Mesendoderm (in vitro differentiated cells): ENCODE results near the gene CORT.

ENCODE experiments used
- DNase-seq: peaks from one replicate; pipeline ENCODE4 v3.0.0; 2013
- H2AK5ac ChIP-seq: 2 replicates; pipeline ENCODE4 v1.6.1; 2013; ENCODE audit warnings: low read length, inconsistent platforms
- H2BK120ac ChIP-seq: 2 replicates; pipeline ENCODE4 v1.6.1; 2013; ENCODE audit warnings: low read depth, mild to moderate bottlenecking, low read length, moderate library complexity, mixed read lengths
- H2BK15ac ChIP-seq: replicated peaks from 2 replicates; pipeline ENCODE4 v1.6.1; 2013; ENCODE audit warnings: low read depth, mild to moderate bottlenecking, moderate library complexity
- H2BK5ac ChIP-seq: 2 replicates; pipeline ENCODE4 v1.6.1; 2013; ENCODE audit warnings: low read length, inconsistent platforms
- H3K18ac ChIP-seq: 2 replicates; pipeline ENCODE4 v1.6.1; 2013; ENCODE audit warnings: mild to moderate bottlenecking, low read length, mixed read lengths
- H3K23ac ChIP-seq: one replicate; pipeline ENCODE4 v1.6.1; 2013; ENCODE audit warnings: low read length
- H3K27ac ChIP-seq: 2 replicates; pipeline ENCODE4 v1.5.1; 2013; ENCODE audit warnings: low read depth, mild to moderate bottlenecking, inconsistent platforms, low read length, moderate library complexity
- H3K27me3 ChIP-seq: 2 replicates; pipeline ENCODE4 v1.6.1; 2013; ENCODE audit warnings: low read length, control low read depth, mild to moderate bottlenecking, inconsistent platforms; ENCODE audit not compliant: insufficient read depth, poor library complexity
- H3K36me3 ChIP-seq: 2 replicates; pipeline ENCODE4 v1.6.1; 2013; ENCODE audit warnings: low read length, inconsistent platforms; ENCODE audit not compliant: control insufficient read depth, insufficient read depth
- H3K4ac ChIP-seq: one replicate; pipeline ENCODE4 v1.6.1; 2013; ENCODE audit warnings: low read depth, mild to moderate bottlenecking, low read length, moderate library complexity
- H3K4me1 ChIP-seq: 2 replicates; pipeline ENCODE4 v1.6.1; 2013; ENCODE audit warnings: low read depth, low read length, inconsistent platforms; ENCODE audit not compliant: control insufficient read depth
- H3K4me2 ChIP-seq: 2 replicates; pipeline ENCODE4 v1.6.1; 2013; ENCODE audit warnings: low read length
- H3K4me3 ChIP-seq: 2 replicates; pipeline ENCODE4 v1.5.1; 2013; ENCODE audit warnings: mild to moderate bottlenecking, low read length
- H3K56ac ChIP-seq: one replicate; pipeline ENCODE4 v1.6.1; 2013; ENCODE audit warnings: low read length
- H3K79me1 ChIP-seq: 2 replicates; pipeline ENCODE4 v1.6.1; 2013; ENCODE audit warnings: low read length, inconsistent platforms
- H3K79me2 ChIP-seq: 2 replicates; pipeline ENCODE4 v1.6.1; 2013; ENCODE audit warnings: mild to moderate bottlenecking, low read length; ENCODE audit not compliant: control insufficient read depth, insufficient read depth
- H3K9ac ChIP-seq: 2 replicates; pipeline ENCODE4 v1.6.1; 2013; ENCODE audit warnings: low read length, inconsistent platforms
- H4K5ac ChIP-seq: one replicate; pipeline ENCODE4 v1.6.1; 2013; ENCODE audit warnings: low read length
- H4K8ac ChIP-seq: one replicate; pipeline ENCODE4 v1.6.1; 2013; ENCODE audit warnings: low read depth, mild to moderate bottlenecking, control low read depth, low read length, moderate library complexity
- WGBS: extraction: QIAGEN DNeasy Blood & Tissue Kit; methylation state at CpG from one replicate; pipeline ENCODE4 v1.1.7; 2013; ENCODE audit warnings: low lambda C conversion rate, missing lambda C conversion rate; ENCODE audit not compliant: insufficient coverage; ENCODE audit errors: extremely low coverage; 5-methylcytosine and 5-hydroxymethylcytosine counted together

The CORT gene

GRCh38 chr1:10479296-10479695, 29.5 kb downstream of the CORT start:
- Histone ChIP-seq H3K4me1 (no peaks in the 10 kb centered on the region), H2BK15ac (no peak overlapping the region), H3K27ac (no peak overlapping the region), H3K4me2 (no peak overlapping the region), H2BK5ac (no peak overlapping the region), H3K36me3 (no peaks in the 10 kb centered on the region), H4K8ac (no peak overlapping the region), H3K56ac (no peak overlapping the region), H3K4me3 (no peak overlapping the region), H3K79me1 (peaks cover 8% of the 10 kb centered on the region), H3K27me3 (no peaks in the 10 kb centered on the region), H2AK5ac (no peak overlapping the region), H3K23ac (no peak overlapping the region), H2BK120ac (no peak overlapping the region), H3K4ac (no peak overlapping the region), H3K79me2 (peaks cover 20% of the 10 kb centered on the region), H3K9ac (no peak overlapping the region), H3K18ac (no peak overlapping the region), H4K5ac (no peak overlapping the region)
- no peak for DNase-seq
- no CpG with 5 or more reads among the region's 8 CpGs for WGBS

DNA sequence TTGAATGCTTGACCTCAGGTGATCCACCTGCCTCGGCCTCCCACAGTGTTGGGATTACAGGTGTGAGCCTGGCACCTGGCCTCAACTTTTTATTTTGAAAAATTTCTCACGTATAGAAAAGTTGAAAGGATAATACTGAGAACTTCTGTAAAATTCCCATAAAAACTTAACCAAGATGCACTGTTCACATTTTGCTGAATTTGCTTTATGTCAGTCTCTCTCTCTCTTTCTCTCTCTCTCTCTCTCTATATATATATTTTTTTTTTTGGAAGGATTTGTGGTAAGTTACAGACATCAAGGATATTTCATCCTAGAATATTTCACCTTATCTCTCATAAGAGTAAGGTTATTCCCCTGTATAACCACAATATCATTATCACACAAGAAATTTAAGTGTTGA, 30.8 kb downstream of the CORT start:
- Histone ChIP-seq H4K8ac (no peak overlapping the region), H3K4me2 (no peak overlapping the region), H3K56ac (no peak overlapping the region), H3K27me3 (no peaks in the 10 kb centered on the region), H3K79me2 (peaks cover 23% of the 10 kb centered on the region), H3K9ac (no peak overlapping the region), H3K27ac (no peak overlapping the region), H3K79me1 (peaks cover 10% of the 10 kb centered on the region), H3K36me3 (no peaks in the 10 kb centered on the region), H3K4me1 (no peaks in the 10 kb centered on the region), H3K23ac (no peak overlapping the region), H4K5ac (no peak overlapping the region), H3K4ac (no peak overlapping the region), H2BK5ac (no peak overlapping the region), H2AK5ac (no peak overlapping the region), H3K18ac (no peak overlapping the region), H3K4me3 (no peak overlapping the region), H2BK120ac (no peak overlapping the region), H2BK15ac (no peak overlapping the region)
- no peak for DNase-seq
- no CpG with 5 or more reads among the region's 2 CpGs for WGBS

- H2BK120ac ChIP-seq = no peak overlapping the region
- H3K4me3 ChIP-seq = no peak overlapping the region
- H3K27me3 ChIP-seq = no peaks in the 10 kb centered on the region
- H3K4me2 ChIP-seq = no peak overlapping the region
- peaks cover 5% of the 10 kb centered on the region for H3K79me1 ChIP-seq
- H3K4ac ChIP-seq = no peak overlapping the region
- no peak overlapping the region for H3K56ac ChIP-seq
- no peak overlapping the region for H4K8ac ChIP-seq
- H2BK15ac ChIP-seq = no peak overlapping the region
- no peak for DNase-seq
- no peak overlapping the region for H3K9ac ChIP-seq
- no peak overlapping the region for H3K27ac ChIP-seq
- H3K36me3 ChIP-seq = no peaks in the 10 kb centered on the region
- no peak overlapping the region for H3K23ac ChIP-seq
- H3K18ac ChIP-seq = no peak overlapping the region
- no peak overlapping the region for H4K5ac ChIP-seq
- no CpG with 5 or more reads among the region's 6 CpGs for WGBS
- no peak overlapping the region for H2AK5ac ChIP-seq
- H3K4me1 ChIP-seq = no peaks in the 10 kb centered on the region
- H2BK5ac ChIP-seq = no peak overlapping the region
- peaks cover 12% of the 10 kb centered on the region for H3K79me2 ChIP-seq
Observed at GRCh38 chr1:10484521-10484920, 34.7 kb downstream of the CORT start.

GRCh38 chr1:10489291-10490055, 39.6 kb downstream of the CORT start:
- Histone ChIP-seq H4K5ac (no peak overlapping the region), H3K56ac (no peak overlapping the region), H3K18ac (no peak overlapping the region), H3K79me1 (peaks cover 14% of the 10 kb centered on the region), H3K36me3 (no peaks in the 10 kb centered on the region), H3K4ac (no peak overlapping the region), H2BK5ac (no peak overlapping the region), H4K8ac (no peak overlapping the region), H3K4me1 (no peaks in the 10 kb centered on the region), H3K27ac (no peak overlapping the region), H3K4me2 (no peak overlapping the region), H3K23ac (no peak overlapping the region), H3K79me2 (peaks cover 21% of the 10 kb centered on the region), H2BK120ac (no peak overlapping the region), H2AK5ac (no peak overlapping the region), H3K9ac (no peak overlapping the region), H2BK15ac (no peak overlapping the region), H3K27me3 (no peaks in the 10 kb centered on the region), H3K4me3 (no peak overlapping the region)
- DNase-seq = no peak
- no CpG with 5 or more reads among the region's 4 CpGs for WGBS

DNA sequence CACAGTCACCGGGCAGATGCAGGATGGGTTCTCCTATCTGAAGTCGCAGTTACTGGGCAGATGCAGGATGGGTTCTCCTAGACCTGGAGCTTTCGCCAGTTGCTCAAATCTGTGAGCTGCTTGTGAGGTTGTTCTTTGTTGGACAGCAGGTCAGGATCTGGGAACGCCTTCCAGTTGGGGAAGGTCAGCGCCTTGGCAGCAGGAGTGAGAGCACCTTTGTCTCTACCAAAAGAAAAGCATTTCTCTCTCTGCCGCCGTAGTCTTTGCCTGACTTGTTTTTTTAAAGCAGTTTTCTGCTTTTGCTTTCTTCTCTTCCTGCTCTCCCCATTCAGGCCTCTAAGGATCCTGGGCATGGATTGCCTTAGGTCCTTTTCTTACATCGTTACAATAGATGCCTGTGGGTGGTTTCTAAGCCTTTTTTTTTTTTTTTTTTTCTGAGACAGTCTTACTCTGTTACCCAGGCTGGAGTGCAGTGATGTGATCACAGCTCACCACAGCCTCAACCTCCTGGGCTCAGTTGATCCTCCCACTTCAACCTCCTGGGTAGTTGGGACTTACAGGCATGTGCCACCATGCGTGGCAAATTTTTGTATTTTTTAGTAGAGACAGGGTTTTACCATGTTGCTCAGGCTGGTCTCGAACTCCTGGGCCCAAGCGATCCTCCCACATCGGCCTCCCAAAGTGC, 40.6 kb downstream of the CORT start:
- Histone ChIP-seq H3K23ac (no peak overlapping the region), H2BK5ac (no peak overlapping the region), H2BK120ac (no peak overlapping the region), H3K27ac (no peak overlapping the region), H4K5ac (no peak overlapping the region), H4K8ac (no peak overlapping the region), H3K18ac (no peak overlapping the region), H3K4ac (no peak overlapping the region), H3K79me2 (peaks cover 17% of the 10 kb centered on the region), H3K79me1 (peaks cover 14% of the 10 kb centered on the region), H3K56ac (no peak overlapping the region), H3K27me3 (no peaks in the 10 kb centered on the region), H2AK5ac (no peak overlapping the region), H3K4me1 (peaks cover 2% of the 10 kb centered on the region), H3K36me3 (no peaks in the 10 kb centered on the region), H3K9ac (no peak overlapping the region), H3K4me2 (no peak overlapping the region), H2BK15ac (no peak overlapping the region), H3K4me3 (no peak overlapping the region)
- no CpG with 5 or more reads among the region's 12 CpGs for WGBS
- no peak for DNase-seq
